ENCODE measurements around the gene YKT6. TPM values are rescaled to one million over a fixed set of nuclear protein-coding genes. Genes with fewer than 3 reads are reported as not detected.

The YKT6 gene
- total RNA-seq, 1 experiment from 2014 or later, result 142 TPM

GRCh38 chr7:44194069-44194468 lies 6.7 kb upstream of the YKT6 start:
- no TSS peak for BruUV-seq (replicated peaks)
- Histone ChIP-seq H3K4me2 (no peak overlapping the region), H3K4me3 (no peak overlapping the region), H2AFZ (no peak overlapping the region), H3K9me3 (ENCODE audit: insufficient read depth, low read depth) (no peaks in the 10 kb centered on the region), H3F3A (ENCODE audit: insufficient read depth, low read depth) (peaks cover 6% of the 10 kb centered on the region; the same call in 1 of the 2 replicates), H3K27ac (no peak overlapping the region), H3K4me1 (replicated peaks; ENCODE audit: insufficient read depth) (no peaks in the 10 kb centered on the region), H3K79me2 (ENCODE audit: low read depth) (no peaks in the 10 kb centered on the region), H3K27me3 (ENCODE audit: insufficient read depth, low read depth) (no peaks in the 10 kb centered on the region), H4K20me1 (ENCODE audit: insufficient read depth) (no peaks in the 10 kb centered on the region), H3K9me2 (ENCODE audit: insufficient read depth) (no peaks in the 10 kb centered on the region), H3K36me3 (ENCODE audit: low read depth) (no peaks in the 10 kb centered on the region)
- TF ChIP-seq CTCF (conservative IDR thresholded peaks at IDR 0.05), result no peak
- TF ChIP-seq EZH2 (IDR thresholded peaks at IDR 0.05; ENCODE audit: low read depth), result no peak
- ChIA-PET POLR2A (ENCODE audit: unreplicated experiment) (no interaction called here), CTCF (interaction anchor here (0.6 kb wide), 1 partner anchor 197 kb away, joined by 3 read pairs; no protein-coding TSS in a partner anchor)
- no peak for DNase-seq
- intact Hi-C loops (cut with micrococcal nuclease; ENCODE audit: unreplicated experiment), result no loop called here

GRCh38 chr7:44194562-44195145 lies 6.1 kb upstream of the YKT6 start:
- Histone ChIP-seq H3K4me3 (no peak overlapping the region), H4K20me1 (ENCODE audit: insufficient read depth) (no peaks in the 10 kb centered on the region), H3K79me2 (ENCODE audit: low read depth) (no peaks in the 10 kb centered on the region), H3K27ac (no peak overlapping the region), H2AFZ (no peak overlapping the region), H3K9me3 (ENCODE audit: insufficient read depth, low read depth) (no peaks in the 10 kb centered on the region), H3K4me2 (no peak overlapping the region), H3K36me3 (ENCODE audit: low read depth) (no peaks in the 10 kb centered on the region), H3F3A (ENCODE audit: insufficient read depth, low read depth) (peaks cover 6% of the 10 kb centered on the region; the same call in 1 of the 2 replicates), H3K27me3 (ENCODE audit: insufficient read depth, low read depth) (no peaks in the 10 kb centered on the region), H3K9me2 (ENCODE audit: insufficient read depth) (no peaks in the 10 kb centered on the region), H3K4me1 (replicated peaks; ENCODE audit: insufficient read depth) (no peaks in the 10 kb centered on the region)
- no peak for TF ChIP-seq EZH2 (IDR thresholded peaks at IDR 0.05; ENCODE audit: low read depth)
- no peak for TF ChIP-seq CTCF (conservative IDR thresholded peaks at IDR 0.05)
- no peak for DNase-seq
- CTCF ChIA-PET, result interaction anchor here (0.6 kb wide), 1 partner anchor 198 kb away, joined by 3 read pairs; no protein-coding TSS in a partner anchor
- intact Hi-C loops (cut with micrococcal nuclease; ENCODE audit: unreplicated experiment), result no loop called here
- POLR2A ChIA-PET (ENCODE audit: unreplicated experiment), result interaction anchor here (0.6 kb wide), 1 partner anchor 25 kb away, joined by 6 read pairs; no protein-coding TSS in a partner anchor
- no TSS peak for BruUV-seq (replicated peaks)

GRCh38 chr7:44195889-44196288 lies 4.9 kb upstream of the YKT6 start:
- no peak overlapping the region for H3K4me3 ChIP-seq
- no peaks in the 10 kb centered on the region for H3K27me3 ChIP-seq (ENCODE audit: insufficient read depth, low read depth)
- CTCF ChIA-PET, result interaction anchor here (0.5 kb wide), 1 partner anchor 65 kb away, joined by 3 read pairs; no protein-coding TSS in a partner anchor
- no peak overlapping the region for H3K27ac ChIP-seq
- H3K4me1 ChIP-seq (replicated peaks; ENCODE audit: insufficient read depth), result no peaks in the 10 kb centered on the region
- H4K20me1 ChIP-seq (ENCODE audit: insufficient read depth), result no peaks in the 10 kb centered on the region
- intact Hi-C loops (cut with micrococcal nuclease; ENCODE audit: unreplicated experiment), result loop anchor here (1.0 kb wide), 2 partner anchors 65 to 124 kb away; no protein-coding TSS in a partner anchor
- H3K79me2 ChIP-seq (ENCODE audit: low read depth), result peaks cover under 1% of the 10 kb centered on the region; the same call in 1 of the 2 replicates
- no peak for DNase-seq
- H3F3A ChIP-seq (ENCODE audit: insufficient read depth, low read depth), result peaks cover 6% of the 10 kb centered on the region; the same call in 1 of the 2 replicates
- H2AFZ ChIP-seq, result no peak overlapping the region
- POLR2A ChIA-PET (ENCODE audit: unreplicated experiment), result no interaction called here
- TF ChIP-seq EZH2 (IDR thresholded peaks at IDR 0.05; ENCODE audit: low read depth) (no peak), CTCF (conservative IDR thresholded peaks at IDR 0.05) (no peak)
- H3K4me2 ChIP-seq, result no peak overlapping the region
- no peaks in the 10 kb centered on the region for H3K36me3 ChIP-seq (ENCODE audit: low read depth)
- BruUV-seq (replicated peaks), result no TSS peak
- no peaks in the 10 kb centered on the region for H3K9me2 ChIP-seq (ENCODE audit: insufficient read depth)
- no peaks in the 10 kb centered on the region for H3K9me3 ChIP-seq (ENCODE audit: insufficient read depth, low read depth)

Data from PC-9 (cell line).